ENCODE measurements around the gene TADA1.

The TADA1 gene

GRCh38 chr1:166875734-166876539 lies at the start of gene TADA1:
TSS of gene TADA1 (minus strand) at chr1:166876264. CDS start at chr1:166876233, 31 bp downstream.
- peak within 1 kb of the TSS; percentile 66 to 98 (median 93) for H3K4me3 ChIP-seq

GRCh38 chr1:166924823-166925541 lies 48.9 kb upstream of the TADA1 start:
- Histone ChIP-seq H3K4me3 (no peak overlapping the region), H3K27ac (no peak overlapping the region)

More at GRCh38 chr1:166875734-166876539, at the start of gene TADA1:
- H3K27ac ChIP-seq = peak within 1 kb of the TSS; percentile 79 to 99 (median 92)

GRCh38 chr1:166920561-166921475 lies 44.8 kb upstream of the TADA1 start:
- Histone ChIP-seq H3K27ac (no peak overlapping the region), H3K4me3 (peak overlapping the region in 5 of 7 experiments; percentile 6 to 23 (median 15))

- Histone ChIP-seq H3K4me3 (no peak overlapping the region), H3K27ac (no peak overlapping the region)
Measured at GRCh38 chr1:166918956-166919316, 42.9 kb upstream of the TADA1 start.

DNA sequence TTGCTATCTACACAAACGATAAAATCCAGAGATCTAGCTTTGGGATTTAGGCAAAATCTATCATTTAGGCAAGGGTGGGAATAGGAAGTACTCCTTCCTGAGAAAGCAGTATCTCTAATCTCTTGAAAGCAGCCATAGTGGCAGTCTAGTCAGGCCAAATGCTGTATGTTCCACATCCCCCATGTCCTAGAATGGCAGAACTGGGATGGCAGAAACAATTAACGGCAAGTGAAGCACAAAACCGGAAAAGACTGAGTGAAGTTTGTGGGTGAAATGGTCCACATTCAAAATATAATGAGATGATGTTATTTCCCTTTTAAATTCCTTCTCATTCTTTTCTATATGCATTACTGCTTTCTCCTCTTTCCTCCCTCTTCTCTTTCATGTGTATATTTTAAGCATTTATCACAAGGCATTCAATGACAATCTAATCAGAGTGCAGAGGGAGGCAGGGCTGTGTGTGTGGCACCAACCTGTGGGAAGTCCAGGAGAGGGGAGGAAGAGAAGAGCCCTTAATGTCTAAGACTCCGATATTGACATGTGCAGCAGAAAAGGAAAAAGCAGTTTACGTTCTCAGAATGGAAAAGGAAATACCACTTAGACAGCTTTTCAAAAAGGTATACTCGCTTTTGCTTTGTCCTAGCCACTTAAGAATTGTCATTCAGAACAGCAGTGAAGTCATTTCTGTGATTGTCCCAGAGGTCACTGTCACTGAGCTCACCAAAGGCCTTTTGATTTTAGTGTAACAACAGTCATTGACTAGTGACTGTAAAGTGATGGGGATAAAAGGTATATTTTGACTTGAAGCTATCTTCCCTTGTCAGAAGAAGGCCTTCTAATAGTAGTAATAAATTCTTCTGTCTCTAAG lies 42.3 kb upstream of the TADA1 start:
- Histone ChIP-seq H3K4me3 (no peak overlapping the region), H3K27ac (no peak overlapping the region)

- H3K27ac ChIP-seq = no peak overlapping the region
- no peak overlapping the region for H3K4me3 ChIP-seq
Measured at GRCh38 chr1:166915941-166916340, 39.9 kb upstream of the TADA1 start.

DNA sequence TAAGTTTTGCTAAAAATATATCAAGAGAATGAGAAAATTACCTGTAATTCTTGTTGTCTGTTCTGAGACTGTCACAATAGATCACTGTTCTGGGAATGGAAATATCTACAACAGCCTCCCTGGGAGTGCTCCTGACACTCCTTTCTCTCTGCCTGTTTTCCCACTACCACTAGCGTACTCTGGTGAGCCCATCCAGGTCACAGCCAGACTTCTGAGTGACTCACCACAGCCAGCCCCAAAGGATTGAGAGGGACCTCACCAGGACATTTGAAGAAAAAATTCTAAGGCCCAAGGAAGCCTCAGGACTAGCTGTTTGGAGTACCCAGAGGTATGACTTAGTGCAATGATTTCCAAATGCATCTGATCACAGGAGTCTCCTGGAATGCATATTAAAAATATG lies 39.0 kb upstream of the TADA1 start:
- H3K4me3 ChIP-seq = no peak overlapping the region
- H3K27ac ChIP-seq = no peak overlapping the region

- Histone ChIP-seq H3K27ac (no peak overlapping the region), H3K4me3 (no peak overlapping the region)
Measured at GRCh38 chr1:166914111-166914510, 38.0 kb upstream of the TADA1 start.

DNA sequence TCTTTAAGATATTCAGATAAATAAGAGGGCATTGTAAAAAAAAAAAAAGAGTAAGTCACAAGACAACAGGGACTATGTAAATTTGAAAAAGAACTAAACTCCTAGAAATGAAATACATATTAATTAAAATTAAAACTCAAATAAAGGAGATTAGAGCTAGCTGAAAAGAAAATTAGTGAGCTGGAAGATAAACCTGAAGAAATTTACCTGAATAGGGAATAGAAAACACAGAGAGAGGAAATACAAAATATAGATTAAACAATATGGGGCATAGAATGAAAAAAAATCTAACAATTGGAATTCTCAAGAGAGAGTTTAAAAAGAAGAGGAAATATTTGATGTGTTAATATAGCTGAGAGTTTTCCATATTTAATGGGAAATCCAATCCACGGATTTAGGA lies 35.6 kb upstream of the TADA1 start:
- Histone ChIP-seq H3K27ac (no peak overlapping the region), H3K4me3 (no peak overlapping the region)

DNA sequence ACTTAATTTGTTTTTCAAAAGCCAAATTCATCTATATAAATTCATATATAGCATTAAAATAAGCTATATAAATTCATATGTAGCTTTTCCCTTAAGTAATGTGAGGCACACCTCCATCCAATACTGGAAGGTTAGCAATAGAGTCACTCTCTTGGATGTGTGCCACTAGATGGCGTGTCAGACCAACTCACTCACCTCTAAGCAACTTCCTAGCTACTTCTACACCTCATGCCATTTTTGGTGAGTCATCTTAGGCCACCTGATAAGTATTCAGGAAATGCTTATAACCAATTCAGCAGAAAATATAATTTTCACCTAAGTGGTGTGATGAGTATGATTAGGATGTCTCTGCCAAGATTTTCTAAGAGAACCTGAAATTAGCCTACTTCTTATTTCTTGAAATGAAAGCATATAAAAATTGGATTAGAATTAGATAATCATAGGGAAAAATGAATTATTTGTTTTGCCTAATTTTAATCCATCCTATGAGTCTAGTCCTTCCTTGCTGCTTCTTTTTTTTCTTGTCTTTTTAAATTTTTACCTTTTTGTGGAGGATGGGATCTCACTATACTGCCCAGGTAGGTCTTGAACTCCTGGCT lies 34.4 kb upstream of the TADA1 start:
- Histone ChIP-seq H3K27ac (no peak overlapping the region), H3K4me3 (no peak overlapping the region)

DNA sequence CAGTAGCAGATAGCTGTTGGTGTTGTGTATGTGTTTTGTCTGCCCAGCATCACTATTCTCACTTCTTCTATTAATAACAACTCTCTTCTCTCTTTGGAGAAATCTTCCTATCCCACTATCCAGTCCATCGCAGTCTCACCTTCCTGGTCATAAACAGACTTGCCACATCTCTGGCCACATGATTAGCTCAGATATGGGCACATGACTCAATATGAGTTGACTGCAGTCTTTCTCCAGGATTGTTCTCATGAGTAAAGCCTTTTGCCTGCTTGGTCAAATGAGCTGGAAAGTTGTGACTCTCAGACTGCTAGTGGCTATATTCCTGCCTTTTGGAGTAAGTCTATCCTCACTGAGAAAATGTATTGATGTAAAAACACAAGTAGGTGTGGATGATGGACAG lies 32.9 kb upstream of the TADA1 start:
- Histone ChIP-seq H3K4me3 (no peak overlapping the region), H3K27ac (no peak overlapping the region)

DNA sequence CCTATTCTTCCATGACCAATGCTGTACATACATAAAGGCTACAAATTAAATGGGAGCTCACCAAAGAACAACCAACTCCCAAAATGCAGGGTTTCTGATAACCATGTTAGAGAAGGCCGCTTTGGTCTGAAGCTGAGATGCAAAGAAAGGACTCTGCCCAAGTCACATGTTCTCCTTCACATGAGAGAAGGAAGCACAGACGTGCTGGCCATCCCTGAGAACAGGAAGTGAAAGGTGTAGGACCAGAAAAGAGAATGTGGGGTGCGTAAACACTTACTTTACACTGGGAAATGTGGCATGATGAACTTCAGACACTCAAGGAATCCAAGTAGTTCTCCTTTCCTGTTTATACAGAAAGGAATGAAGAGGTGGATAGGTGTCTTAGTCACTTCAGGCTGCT lies 31.7 kb upstream of the TADA1 start:
- Histone ChIP-seq H3K27ac (no peak overlapping the region), H3K4me3 (no peak overlapping the region)

- Histone ChIP-seq H3K4me3 (no peak overlapping the region), H3K27ac (no peak overlapping the region)
Measured at GRCh38 chr1:166907051-166907450, 31.0 kb upstream of the TADA1 start.

GRCh38 chr1:166906647-166907046 lies 30.6 kb upstream of the TADA1 start:
- no peak overlapping the region for H3K27ac ChIP-seq

DNA sequence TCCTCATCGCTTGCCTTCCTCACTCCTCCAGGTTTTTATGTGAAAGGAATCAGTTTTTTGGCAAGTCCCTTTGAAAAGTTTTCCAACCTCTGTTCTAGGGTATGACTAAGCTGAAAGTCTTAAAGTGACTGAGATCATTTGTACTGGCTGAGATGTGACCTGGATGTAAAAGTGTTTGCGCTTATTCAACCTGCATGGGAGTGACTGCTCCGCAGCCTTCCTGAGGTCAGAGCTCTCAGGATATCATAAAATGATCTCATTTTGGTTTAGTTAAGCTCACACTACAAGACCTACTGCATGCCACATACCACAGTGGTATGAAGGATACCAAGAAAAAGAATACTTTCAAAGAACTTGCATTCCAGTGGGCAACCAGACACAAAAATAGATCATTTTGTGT lies 29.8 kb upstream of the TADA1 start:
- Histone ChIP-seq H3K27ac (no peak overlapping the region), H3K4me3 (no peak overlapping the region)

More at GRCh38 chr1:166906647-166907046, 30.6 kb upstream of the TADA1 start:
- no peak overlapping the region for H3K4me3 ChIP-seq

DNA sequence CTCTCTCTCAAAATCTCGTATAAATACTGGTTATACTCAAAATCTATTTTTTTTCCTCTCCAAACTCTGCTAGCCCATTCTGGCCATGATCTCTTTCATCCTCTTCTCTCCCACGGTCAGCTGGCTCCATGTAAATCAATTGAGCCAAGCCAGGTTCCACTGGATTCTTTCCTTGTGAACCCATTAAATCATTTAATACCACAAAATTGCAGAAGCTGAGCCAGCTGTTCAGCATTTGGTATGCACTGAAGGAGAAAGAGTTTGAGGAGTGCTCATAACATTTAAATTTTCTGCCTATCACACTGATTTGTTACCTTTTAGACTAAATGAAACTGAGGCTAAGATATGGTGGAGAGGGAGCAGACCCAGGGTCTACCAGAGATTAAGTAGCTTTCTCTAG lies 29.1 kb upstream of the TADA1 start:
- H3K4me3 ChIP-seq = no peak overlapping the region
- H3K27ac ChIP-seq = no peak overlapping the region

DNA sequence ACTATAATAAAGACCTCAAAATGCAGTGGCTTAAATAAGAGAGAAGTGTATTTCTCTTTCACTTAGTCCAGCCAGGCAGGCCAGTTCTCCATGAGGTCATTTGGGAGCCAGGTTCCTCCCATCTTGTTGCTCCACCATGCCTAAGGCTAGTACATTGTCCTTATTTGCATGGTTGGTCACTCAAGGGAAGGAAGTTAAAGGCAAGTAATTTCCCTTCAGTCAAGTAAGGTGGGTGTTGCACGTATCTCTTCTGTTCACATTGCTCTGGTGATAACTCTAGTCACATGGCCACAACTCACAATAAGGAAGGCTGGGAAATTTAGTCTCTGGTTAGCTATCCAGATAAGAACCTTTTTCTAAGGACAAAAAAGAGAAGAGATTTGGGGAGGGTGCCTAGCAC lies 27.2 kb upstream of the TADA1 start:
- H3K4me3 ChIP-seq = no peak overlapping the region
- H3K27ac ChIP-seq = no peak overlapping the region

DNA sequence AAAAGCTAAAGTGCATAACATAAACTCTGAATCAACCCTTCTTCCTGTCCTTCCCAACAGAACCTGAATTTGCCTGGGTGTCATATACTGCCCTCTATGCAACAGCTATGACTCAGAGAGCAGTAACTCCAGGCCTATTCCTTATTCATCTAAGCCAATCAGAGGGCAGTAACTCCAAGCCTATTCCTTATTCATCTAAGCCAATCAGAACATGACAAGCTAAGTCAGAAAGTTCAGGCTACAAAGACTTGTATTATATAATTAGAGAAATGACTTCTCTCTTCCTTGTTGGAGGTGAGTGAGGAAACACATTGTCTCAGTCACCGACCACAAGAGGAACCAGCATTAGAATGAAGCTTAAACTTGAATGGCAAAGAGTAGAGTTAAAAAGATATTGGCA lies 26.2 kb upstream of the TADA1 start:
- Histone ChIP-seq H3K27ac (no peak overlapping the region), H3K4me3 (no peak overlapping the region)

DNA sequence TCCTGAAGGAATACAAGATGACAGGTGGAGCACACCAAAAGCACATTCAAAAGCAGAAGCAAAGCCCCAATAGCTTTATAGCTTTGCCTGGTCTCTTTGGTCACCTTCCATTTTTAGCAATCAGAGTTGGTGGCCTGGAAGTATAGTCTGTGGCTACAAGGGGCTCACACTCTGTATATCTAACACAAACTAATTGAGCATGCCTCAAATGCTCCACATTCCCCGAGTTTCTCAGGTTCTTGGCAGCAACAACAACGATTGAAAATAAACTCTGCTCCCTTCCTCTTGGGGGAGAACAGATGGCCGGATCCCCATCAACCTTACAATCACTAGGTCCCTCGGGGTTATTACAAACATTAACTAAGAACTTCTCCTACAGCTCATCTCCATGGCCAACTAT lies 24.9 kb upstream of the TADA1 start:
- H3K4me3 ChIP-seq = no peak overlapping the region
- H3K27ac ChIP-seq = no peak overlapping the region
